ENCODE results near the gene GDF15. TPM values are rescaled to one million over a fixed set of nuclear protein-coding genes. Genes with fewer than 3 reads are reported as not detected.
"Not testable (repeated sequence)": the region's sequence is repeated elsewhere in the genome, so short reads cannot be mapped to it uniquely, and the experiment has no call there.

GDF15 gene
- total RNA-seq, 1 experiment from 2014 or later = 13.1 TPM

DNA sequence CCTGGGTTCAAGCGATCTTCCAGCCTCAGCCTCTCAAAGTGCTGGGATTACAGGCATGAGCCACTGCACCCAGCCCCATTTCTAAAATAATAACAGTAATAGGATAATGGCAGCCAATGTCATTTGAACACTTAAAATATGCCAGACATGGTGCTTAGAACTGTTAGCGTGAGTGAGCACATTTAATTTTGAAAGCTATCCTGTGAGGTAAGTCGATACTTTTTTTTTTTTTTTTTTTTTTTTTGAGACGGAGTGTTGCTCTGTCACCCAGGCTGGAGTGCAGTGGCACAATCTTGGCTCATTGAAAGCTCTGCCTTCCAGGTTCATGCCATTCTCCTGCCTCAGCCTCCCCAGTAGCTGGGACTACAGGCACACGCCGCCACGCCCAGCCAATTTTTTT, 31.2 kb upstream of the GDF15 start:
- not testable (repeated sequence) for H3K27me3 ChIP-seq, DNase-seq, H3K9me3 ChIP-seq, H3K4me3 ChIP-seq
- peaks cover 15% of the 10 kb centered on the region for H3K36me3 ChIP-seq

DNA sequence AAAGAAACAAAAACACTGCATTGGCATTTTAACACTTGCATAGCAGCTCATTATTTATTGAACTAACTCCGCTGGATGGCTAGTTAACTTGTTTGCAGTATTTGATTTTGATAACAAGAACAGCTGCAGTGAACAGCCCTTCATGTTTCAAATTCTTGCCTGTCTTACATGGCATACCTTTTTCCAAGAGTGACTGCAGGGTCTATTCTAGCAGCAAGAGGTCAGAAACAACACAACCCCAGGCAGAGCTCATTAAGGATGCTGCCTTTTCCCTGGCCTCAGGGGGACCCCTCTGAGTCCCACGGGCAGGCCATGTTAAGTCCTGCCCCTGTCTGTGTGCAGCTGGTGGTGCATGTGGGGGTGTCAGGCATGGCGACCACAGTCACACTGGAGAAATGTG, 28.9 kb upstream of the GDF15 start:
- Histone ChIP-seq H3K4me3 (no peak overlapping the region), H3K27me3 (no peaks in the 10 kb centered on the region), H3K36me3 (peaks cover 15% of the 10 kb centered on the region), H3K9me3 (peaks cover 7% of the 10 kb centered on the region)
- DNase-seq = no peak

DNA sequence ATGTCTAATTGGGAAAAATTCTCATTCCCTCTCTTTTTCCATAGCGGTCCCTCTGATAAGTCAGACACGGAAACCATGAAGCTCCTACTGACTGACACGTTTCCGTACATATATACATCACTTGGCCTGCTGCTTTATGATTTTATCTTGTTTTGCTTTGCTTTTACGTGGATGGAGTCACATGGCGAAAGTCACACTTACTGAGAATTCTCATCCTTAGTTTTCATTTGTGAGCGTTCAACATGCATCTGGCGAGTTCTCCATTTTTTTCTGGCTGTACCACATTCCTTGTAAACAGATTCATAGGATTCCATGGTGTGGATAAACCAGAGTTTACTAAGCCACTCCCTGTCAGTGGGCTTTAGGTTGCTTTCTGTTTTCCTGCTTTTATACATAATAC, 24.3 kb upstream of the GDF15 start:
- Histone ChIP-seq H3K9me3 (peaks cover 5% of the 10 kb centered on the region), H3K4me3 (no peak overlapping the region), H3K36me3 (peaks cover 8% of the 10 kb centered on the region), H3K27me3 (no peaks in the 10 kb centered on the region)
- no peak for DNase-seq

DNA sequence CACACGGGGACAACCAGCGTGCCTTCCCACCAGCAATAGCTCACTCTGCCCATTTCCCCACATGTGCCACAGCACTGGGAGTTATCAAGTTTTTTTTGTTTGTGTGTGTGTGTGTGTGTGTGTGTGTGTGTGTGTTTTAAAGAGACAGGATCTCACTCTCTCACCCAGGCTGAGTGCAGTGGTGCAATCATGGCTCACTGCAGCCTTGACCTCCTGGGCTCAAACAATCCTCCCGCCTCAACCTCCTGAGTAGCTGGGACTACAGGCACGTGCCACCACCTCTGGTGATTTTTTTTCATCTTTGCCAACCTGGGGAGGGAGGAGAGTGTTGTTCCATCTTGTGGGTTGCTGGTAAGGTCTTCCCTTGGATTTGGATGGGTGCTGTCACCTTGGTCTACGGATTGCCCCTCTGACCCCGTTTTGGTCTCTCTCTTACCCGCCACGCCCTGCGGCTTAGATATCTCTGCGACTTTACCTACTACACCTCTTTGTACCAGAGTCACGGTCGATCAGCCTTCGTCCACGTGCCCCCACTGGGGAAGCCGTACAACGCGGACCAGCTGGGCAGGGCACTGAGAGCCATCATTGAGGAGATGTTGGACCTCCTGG, 22.9 kb upstream of the GDF15 start:
- peaks cover 3% of the 10 kb centered on the region; the same call in 1 of the 2 replicates for H3K36me3 ChIP-seq
- DNase-seq = no peak
- no peak overlapping the region for H3K4me3 ChIP-seq
- H3K27me3 ChIP-seq = no peaks in the 10 kb centered on the region
- H3K9me3 ChIP-seq = no peaks in the 10 kb centered on the region

DNA sequence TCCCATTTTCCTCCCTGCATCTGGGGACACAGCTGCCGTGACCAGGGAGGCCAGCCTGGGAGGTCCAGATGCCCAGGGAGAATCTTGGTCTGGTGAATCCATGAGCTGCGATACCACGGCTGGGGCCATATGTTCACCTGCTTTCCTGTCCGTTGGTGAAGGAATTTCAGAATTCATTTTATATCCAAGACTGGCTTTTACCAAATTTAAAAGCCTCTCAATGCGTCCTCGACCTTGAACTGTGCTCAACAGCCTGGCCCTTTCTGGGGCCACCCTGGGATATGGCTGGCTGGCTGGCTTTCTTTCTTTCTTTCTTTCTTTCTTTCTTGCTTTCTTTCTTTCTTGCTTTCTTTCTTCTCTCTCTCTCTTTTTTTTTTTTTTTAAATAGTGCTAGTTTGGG, 22.2 kb upstream of the GDF15 start:
- peaks cover 3% of the 10 kb centered on the region; the same call in 1 of the 2 replicates for H3K36me3 ChIP-seq

DNA sequence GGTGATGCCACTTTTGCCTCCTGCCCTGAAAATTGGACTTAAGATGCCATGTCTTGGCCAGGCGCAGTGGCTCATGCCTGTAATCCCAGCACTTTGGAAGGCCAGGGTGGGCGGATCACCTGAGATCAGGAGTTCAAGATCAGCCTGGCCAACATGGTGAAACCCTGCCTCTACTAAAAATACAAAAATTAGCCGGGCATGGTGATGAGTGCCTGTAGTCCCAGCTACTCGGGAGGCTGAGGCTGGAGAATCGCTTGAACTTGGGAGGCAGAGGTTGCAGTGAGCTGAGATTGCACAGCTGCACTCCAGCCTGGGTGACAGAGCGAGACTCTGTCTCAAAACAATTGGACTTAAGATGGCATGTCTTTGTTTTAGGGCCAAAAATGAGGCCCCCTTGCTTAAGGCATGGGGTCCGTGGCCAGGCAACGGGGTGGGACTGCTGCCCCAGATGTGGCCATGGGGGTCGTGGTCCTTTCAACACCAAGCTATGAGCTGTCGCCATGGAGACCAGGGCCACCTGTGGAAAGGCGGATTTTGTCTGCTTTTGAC, 21.6 kb upstream of the GDF15 start:
- not testable (repeated sequence) for H3K4me3 ChIP-seq, DNase-seq, H3K27me3 ChIP-seq, H3K9me3 ChIP-seq, H3K36me3 ChIP-seq

More for the DNA sequence above, 22.2 kb upstream of the GDF15 start:
- no peak for DNase-seq
- Histone ChIP-seq H3K27me3 (no peaks in the 10 kb centered on the region), H3K9me3 (no peaks in the 10 kb centered on the region), H3K4me3 (no peak overlapping the region)

DNA sequence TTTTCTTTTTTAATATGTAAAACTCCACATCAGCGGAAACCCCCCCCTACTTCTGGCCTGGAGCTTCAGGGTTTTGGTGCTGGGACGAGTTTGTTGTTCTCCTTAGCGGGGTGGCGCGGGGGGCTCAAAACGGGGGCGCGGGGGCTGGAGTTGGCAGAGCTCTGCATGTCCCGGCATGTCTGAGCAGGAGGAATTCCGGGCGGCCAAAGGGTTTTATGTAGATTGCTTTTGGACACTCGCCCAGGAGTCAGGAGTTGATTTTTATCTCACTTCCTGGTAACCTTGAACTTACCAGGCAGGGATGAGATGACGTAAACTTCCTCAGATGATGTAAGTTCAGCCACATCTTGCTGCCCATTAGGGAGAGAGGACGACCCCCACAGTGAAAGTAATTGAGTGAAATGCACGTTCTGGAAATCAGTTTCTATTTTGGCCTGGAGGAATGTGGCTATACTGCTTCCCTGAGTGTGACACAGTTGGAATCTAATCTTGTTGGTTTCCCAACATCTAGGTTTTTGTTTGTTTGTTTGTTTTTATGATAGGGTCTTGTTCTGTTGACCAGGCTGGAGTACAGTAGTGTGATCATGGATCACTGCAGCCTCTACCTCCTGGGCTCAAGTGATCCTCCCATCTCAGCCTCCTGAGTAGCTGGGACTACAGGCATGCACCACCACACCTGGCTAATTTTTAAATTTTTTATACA, 21.0 kb upstream of the GDF15 start:
- no peak overlapping the region for H3K4me3 ChIP-seq
- no peaks in the 10 kb centered on the region for H3K9me3 ChIP-seq
- H3K27me3 ChIP-seq = no peaks in the 10 kb centered on the region
- DNase-seq = peak; percentile 79
- H3K36me3 ChIP-seq = peaks cover 3% of the 10 kb centered on the region; the same call in 1 of the 2 replicates

DNA sequence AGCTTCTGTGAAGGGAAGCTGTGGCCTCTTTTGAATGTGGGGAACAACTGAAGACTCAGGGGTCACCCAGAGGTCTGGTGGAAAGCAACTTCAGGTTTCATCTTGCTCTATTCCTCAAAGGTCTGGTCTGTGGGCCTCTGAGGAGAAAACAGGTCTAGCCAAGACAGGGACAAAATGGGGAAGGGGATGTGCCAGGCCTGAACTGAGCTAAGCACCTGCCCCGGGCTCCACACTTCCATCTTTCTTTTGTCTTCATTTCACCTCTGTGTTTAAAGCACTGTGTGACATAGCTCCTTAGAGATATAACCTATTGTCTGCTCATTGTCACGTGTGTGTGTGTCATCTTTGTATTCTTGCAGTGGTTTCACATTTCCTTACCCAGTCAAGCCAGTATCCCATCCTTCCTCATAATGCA, 19.9 kb upstream of the GDF15 start:
- peaks cover 3% of the 10 kb centered on the region; the same call in 1 of the 2 replicates for H3K36me3 ChIP-seq
- H3K9me3 ChIP-seq = no peaks in the 10 kb centered on the region
- H3K4me3 ChIP-seq = no peak overlapping the region
- DNase-seq = no peak
- no peaks in the 10 kb centered on the region for H3K27me3 ChIP-seq

DNA sequence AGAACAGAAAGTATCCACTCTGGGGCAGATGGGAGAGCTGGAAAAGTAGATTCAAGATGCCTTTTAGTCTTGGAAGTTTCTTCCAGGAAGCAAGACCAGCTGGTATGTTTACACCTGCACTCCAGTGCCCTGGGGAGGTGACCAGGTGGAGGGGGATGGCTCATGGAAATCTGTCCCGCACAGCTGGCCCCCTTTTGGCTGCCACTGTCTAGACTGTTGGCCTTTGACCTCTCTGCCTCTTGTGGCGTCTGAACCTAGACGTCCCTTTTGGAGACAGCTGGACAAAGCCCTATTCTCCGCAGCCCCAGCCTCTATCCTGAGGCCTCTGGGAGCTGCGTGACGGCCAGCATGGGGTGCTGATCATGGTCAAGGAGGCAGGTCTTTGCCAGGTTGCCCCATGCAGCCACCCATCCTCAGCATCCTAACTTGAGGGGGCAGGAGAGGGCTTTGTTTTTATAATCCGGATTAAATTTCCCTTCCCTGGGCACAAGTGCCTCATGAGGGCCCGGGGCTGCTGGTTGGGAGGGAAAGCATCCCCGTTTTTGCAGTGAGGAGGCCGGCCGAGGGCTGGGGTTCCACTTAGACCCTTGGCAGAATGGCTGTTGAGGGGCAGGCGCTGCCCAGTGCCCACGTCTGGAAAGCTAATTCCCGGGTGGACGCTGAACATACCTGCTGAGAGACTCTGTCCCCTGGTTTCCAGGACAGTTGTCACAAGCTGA, 17.3 kb upstream of the GDF15 start:
- Histone ChIP-seq H3K4me3 (no peak overlapping the region), H3K9me3 (no peaks in the 10 kb centered on the region), H3K27me3 (no peaks in the 10 kb centered on the region), H3K36me3 (peaks cover under 1% of the 10 kb centered on the region; the same call in 1 of the 2 replicates)
- DNase-seq = no peak

DNA sequence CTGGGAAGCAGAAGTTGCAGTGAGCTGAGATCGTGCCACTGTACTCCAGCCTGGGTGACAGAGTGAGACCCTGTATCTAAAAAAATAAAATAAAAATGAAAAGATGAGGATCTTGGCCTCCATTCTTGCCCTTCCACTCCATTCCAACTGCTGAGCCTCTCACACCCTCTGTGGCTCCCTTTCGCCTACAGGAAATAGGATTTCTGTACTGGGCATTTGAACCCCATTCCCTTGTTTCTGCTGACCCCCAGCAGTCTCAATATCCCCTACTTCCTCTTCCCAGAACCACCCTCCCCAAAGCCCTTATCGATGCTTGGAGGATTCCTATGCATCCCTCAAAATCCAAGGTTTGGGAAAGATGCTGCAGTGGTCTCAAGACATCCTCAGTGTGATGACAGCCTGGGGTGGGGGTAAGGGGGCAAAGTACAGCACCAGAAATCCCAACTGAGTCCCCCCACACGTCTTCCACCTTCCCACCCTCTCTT, 12.5 kb upstream of the GDF15 start:
- H3K9me3 ChIP-seq = no peaks in the 10 kb centered on the region
- no peak overlapping the region for H3K4me3 ChIP-seq
- DNase-seq = no peak
- H3K27me3 ChIP-seq = no peaks in the 10 kb centered on the region
- no peaks in the 10 kb centered on the region for H3K36me3 ChIP-seq

DNA sequence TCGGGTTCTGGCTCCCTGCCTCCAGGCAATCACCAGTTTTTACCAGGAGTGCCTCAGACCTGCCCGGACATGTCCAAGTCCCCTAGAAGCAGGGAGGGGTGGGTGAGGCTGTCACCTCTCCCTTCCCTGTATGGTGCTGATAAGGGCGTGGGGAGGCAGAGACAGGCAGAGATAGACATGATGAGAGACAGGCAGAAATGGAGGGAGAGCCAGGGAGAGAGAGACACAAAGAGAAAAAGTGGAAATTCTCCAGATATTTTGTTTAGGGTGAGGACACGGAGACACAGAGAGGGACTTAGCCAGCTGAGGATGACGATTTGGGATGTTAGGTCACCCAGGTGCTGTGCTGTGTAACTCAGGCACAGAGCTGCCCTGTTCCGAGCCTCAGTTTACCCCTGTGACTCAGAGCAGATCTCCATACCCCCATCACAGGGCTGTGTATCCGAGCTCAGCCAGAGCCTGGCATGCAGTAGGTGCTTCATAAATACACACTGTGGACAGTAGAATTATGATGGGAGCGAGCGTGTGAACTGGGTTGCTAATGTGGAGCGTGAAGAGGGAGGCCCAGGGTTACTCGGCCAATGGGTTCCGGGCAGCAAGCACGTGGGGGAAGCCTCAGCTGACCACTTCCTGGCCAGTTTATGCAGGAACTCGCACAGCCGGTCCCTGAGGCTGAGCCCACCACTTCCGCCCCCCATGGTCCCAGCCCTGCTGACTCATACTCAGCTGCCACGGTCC, 11.9 kb upstream of the GDF15 start:
- Histone ChIP-seq H3K27me3 (no peaks in the 10 kb centered on the region), H3K36me3 (no peaks in the 10 kb centered on the region), H3K9me3 (no peaks in the 10 kb centered on the region), H3K4me3 (no peak overlapping the region)
- DNase-seq = peak; percentile 99

DNA sequence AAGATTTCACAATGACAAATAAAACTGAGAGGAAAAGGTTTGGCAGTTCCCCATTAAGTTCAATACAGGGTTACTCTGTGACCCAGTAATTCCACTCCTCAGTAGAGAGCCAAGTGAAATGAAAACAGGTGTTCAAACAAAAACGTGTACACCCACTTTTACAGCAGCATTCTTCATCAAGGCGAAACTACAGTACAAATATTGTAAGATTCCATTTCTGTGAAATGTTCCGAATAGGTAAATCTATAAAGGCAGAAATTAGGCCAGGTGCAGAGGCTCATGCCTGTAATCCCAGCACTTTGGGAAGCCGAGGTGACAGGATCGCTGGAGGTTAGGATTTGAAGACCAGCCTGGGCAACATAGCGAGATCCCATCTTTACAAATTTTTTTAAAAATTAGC, 8.9 kb upstream of the GDF15 start:
- no peaks in the 10 kb centered on the region for H3K36me3 ChIP-seq
- no peak for DNase-seq
- H3K9me3 ChIP-seq = no peaks in the 10 kb centered on the region
- no peak overlapping the region for H3K4me3 ChIP-seq
- no peaks in the 10 kb centered on the region for H3K27me3 ChIP-seq

DNA sequence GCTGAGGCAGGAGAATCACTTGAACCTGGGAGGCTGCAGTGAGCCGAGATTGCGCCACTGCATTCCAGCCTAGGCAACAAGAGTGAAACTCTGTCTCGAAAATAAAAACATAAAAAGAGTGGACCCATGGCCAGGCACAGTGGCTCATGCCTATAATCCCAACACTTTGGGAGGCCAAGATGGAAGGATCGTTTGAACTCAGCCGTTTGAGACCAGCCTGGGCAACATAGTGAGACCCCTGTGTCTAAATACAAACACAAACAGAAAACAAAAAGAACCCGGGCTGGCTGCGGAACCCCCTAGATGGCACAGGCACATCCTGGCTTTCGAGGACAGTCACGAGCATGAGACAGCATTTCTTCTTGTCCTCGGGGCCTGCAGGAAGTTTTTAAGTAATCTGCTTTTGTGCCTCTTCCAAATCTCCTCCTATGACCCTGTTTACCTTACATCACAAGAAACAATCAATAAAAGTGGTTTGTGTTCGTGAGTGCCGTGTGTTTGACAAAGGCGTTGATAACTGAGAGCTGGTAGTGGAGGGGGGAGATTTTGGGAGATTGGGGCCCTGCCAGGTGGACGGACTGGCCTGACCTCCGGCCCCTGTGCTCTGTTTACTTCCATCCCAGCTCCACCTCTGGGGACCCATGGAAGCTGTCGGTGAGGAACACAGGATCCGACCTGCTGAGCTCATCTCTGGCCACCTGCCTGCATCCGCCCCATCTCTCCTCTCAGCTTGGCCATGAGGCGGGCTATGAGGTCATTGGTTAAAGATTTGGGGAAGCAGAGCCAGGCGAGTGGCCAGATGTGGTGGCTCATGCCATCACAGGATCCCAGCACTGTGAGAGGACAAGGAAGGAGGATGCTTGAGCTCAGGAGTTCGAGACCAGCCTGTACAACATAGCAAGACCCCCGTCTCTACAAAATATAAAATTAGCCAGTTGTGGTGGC, 5.9 kb upstream of the GDF15 start:
- H3K36me3 ChIP-seq = no peaks in the 10 kb centered on the region
- no peaks in the 10 kb centered on the region for H3K27me3 ChIP-seq
- H3K9me3 ChIP-seq = no peaks in the 10 kb centered on the region
- DNase-seq = peak; percentile 99
- no peak overlapping the region for H3K4me3 ChIP-seq

DNA sequence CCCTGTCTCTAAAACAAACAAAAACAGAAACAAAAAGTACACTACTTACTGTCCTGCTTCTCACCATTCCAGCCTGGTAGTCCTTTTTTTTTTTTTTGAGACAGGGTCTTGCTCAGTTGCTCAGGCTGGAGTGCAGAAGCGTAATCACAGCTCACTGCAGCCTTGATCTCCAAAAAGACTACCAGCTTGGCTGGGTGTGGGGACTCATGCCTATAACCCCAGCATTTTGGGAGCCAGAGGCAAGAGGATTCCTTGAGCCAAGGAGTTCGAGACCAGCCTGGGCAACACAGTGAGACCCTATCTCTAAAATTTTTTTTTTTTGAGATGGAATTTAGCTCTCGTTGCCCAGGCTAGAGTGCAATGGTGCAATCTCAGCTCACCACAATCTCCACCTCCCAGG, 5.1 kb upstream of the GDF15 start:
- no peak for DNase-seq
- Histone ChIP-seq H3K4me3 (no peak overlapping the region), H3K27me3 (no peaks in the 10 kb centered on the region), H3K9me3 (no peaks in the 10 kb centered on the region), H3K36me3 (no peaks in the 10 kb centered on the region)

DNA sequence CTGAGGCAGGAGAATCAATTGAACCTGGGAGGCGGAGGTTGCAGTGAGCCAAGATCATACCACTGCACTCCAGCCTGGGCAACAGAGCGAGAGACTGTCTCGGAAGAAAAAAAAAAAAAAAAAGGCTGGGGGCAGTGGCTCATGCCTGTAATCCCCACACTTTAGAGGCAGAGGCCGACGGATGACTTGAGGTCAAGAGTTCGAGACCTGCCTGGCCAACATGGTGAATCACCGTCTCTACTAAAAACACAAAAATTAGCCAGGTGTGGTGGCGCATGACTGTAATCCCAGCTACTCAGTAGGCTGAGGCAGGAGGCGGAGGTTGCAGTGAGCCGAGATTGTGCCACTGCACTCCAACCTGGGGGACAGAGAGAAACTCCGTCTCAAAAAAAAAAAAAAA, 2.3 kb upstream of the GDF15 start:
- H3K36me3 ChIP-seq, H3K4me3 ChIP-seq, H3K9me3 ChIP-seq, H3K27me3 ChIP-seq, DNase-seq: not testable (repeated sequence)

DNA sequence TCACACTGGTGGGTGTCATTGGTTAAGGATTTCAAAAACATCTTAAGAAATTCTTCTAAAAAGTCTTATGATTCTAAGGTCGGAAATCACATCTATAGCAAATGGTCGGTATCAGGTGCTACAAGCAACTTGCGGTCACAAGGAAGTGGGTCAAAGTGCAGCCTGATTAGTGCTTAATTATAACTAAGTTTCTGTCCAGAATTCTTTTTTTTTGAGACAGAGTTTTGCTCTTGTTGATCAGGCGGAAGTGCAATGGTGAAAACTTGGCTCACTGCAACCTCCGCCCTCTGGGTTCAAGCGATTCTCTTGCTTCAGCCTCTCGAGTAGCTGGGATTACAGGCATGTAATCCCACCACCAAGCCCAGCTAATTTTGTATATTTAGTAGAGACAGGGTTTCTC, 1.2 kb upstream of the GDF15 start:
- no peak overlapping the region for H3K4me3 ChIP-seq
- peaks cover 4% of the 10 kb centered on the region; the same call in 1 of the 2 replicates for H3K36me3 ChIP-seq
- no peaks in the 10 kb centered on the region for H3K27me3 ChIP-seq
- no peaks in the 10 kb centered on the region for H3K9me3 ChIP-seq
- no peak for DNase-seq

All from MG63 (cell line).